HepG2 (cell line): ENCODE measurements around the gene ZKSCAN8.

Source experiments
- FOXA1 ChIP-seq, 2 experiments: fragments of 450-650 bp in 1 of 2; sonication (generic) in 1 of 2; formaldehyde crosslinking in 1 of 2; IDR thresholded peaks; 2 replicates each; pipeline versions ENCODE4 v1.4.0 to v1.6.1; 2016 to 2020; ENCODE audit warnings: missing genetic modification reagents in 1 of 2
- KDM5A ChIP-seq: fragments of 200-600 bp; sonication (generic); IDR thresholded peaks from 2 replicates; pipeline ENCODE4 v1.7.0; 2018; ENCODE audit warnings: antibody characterized with exemption, mild to moderate bottlenecking, low read length, borderline replicate concordance
- NFYB ChIP-seq: sonication (generic); formaldehyde crosslinking; IDR thresholded peaks from 2 replicates; pipeline ENCODE4 v1.4.0; 2020; ENCODE audit warnings: missing genetic modification reagents
- SOX13 ChIP-seq, 3 experiments: fragments of 450-650 bp in 1 of 3; sonication (generic) in 1 of 3; formaldehyde crosslinking in 1 of 3; IDR thresholded peaks in 2 of 3; conservative IDR thresholded peaks in 1 of 3; 2 replicates each; pipeline versions ENCODE4 v1.5.0 to v1.6.1; 2016 to 2020; ENCODE audit warnings: antibody characterized with exemption in 1 of 3, mild to moderate bottlenecking in 1 of 3, missing compliant biosample characterization in 1 of 3, missing genetic modification reagents in 1 of 3, moderate library complexity in 1 of 3
- ZNF549 ChIP-seq: sonication (generic); formaldehyde crosslinking; IDR thresholded peaks from 2 replicates; pipeline ENCODE4 v1.5.0; 2020; ENCODE audit warnings: missing genetic modification reagents
- ZNF709 ChIP-seq: sonication (generic); formaldehyde crosslinking; IDR thresholded peaks from 2 replicates; pipeline ENCODE4 v1.5.0; 2020; ENCODE audit warnings: mild to moderate bottlenecking, missing genetic modification reagents
- TF ChIP-seq, protein P1 (sequence below): sonication (generic); formaldehyde crosslinking; IDR thresholded peaks from 2 replicates; pipeline ENCODE4 v1.8.1; 2023; ENCODE audit warnings: missing genetic modification reagents, inconsistent platforms, borderline replicate concordance

DNA sequence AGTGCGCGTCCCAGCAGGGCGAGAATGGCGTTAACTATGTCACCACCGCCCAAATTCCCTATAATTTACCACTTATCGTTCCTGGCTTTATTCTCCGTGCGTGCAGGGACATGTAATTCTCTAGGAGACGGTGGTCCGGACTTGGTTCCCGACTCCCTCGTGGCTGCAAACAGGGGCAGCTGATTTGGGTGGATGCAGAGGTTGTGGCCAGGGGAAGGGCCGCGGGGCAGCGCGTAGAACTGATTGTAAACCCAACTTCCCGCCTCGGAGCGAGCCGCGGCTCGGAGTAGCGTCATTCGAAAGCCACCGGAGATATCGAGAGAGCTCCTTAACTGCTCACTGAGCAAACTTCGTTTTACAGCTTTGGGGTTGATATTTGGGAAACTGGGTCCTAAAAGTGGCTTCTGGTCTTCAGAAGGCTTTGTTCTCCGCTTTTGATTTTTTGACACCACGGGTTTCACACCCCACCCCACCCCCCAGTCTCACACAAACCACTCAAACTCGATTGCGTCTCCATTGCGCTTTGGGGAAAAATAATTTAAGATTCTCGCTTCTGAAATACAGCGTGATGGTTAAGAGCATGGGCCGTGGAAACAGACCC is 65.9 kb downstream of the ZKSCAN8 start:
- TF ChIP-seq KDM5A (no peak), FOXA1 (IDR thresholded peaks at IDR 0.05) (no peak), FOXA1 (CRISPR knock-in tag; IDR thresholded peaks at IDR 0.05) (no peak), ZNF549 (no peak), NFYB (CRISPR knock-in tag) (no peak), SOX13 (IDR thresholded peaks at IDR 0.05) (no peak), SOX13 (CRISPR knock-in tag; conservative IDR thresholded peaks at IDR 0.05 in 1 of 2, IDR thresholded peaks at IDR 0.05 in 1 of 2) (no peak), ZNF709 (CRISPR knock-in tag) (no peak)
- TF ChIP-seq, protein P1, sequence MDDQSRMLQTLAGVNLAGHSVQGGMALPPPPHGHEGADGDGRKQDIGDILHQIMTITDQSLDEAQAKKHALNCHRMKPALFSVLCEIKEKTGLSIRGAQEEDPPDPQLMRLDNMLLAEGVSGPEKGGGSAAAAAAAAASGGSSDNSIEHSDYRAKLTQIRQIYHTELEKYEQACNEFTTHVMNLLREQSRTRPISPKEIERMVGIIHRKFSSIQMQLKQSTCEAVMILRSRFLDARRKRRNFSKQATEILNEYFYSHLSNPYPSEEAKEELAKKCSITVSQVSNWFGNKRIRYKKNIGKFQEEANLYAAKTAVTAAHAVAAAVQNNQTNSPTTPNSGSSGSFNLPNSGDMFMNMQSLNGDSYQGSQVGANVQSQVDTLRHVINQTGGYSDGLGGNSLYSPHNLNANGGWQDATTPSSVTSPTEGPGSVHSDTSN (CRISPR knock-in tag), result no peak
